Spleen (tissue), 11 donors: Measurements from ENCODE around the gene ODAD3. TPM values are rescaled to one million over a fixed set of nuclear protein-coding genes. Genes with fewer than 3 reads are reported as not detected.

Experiments used
- DNase-seq: peaks from one replicate; pipeline ENCODE4 v3.0.0-alpha.2; 2020
- H3K27ac ChIP-seq, 8 donors: fragments of 200-600 bp; sonication (generic) in 7 of 8; 1 replicate in 4 of 8; 2 replicates in 4 of 8; pipeline versions ENCODE4 v1.5.0 to v1.8.0; 2016 to 2021; ENCODE audit warnings: inconsistent platforms in 4 of 8, mild to moderate bottlenecking in 4 of 8, moderate library complexity in 1 of 8
- H3K27me3 ChIP-seq, 7 donors: fragments of 200-600 bp; sonication (generic) in 6 of 7; replicated peaks in 1 of 7; 1 replicate in 4 of 7; 2 replicates in 3 of 7; pipeline versions ENCODE4 v1.5.0 to v1.8.0; 2016 to 2021; ENCODE audit warnings: inconsistent platforms in 3 of 7, mild to moderate bottlenecking in 1 of 7
- H3K36me3 ChIP-seq, 6 donors: fragments of 200-600 bp; sonication (generic) in 5 of 6; 1 replicate in 4 of 6; 2 replicates in 2 of 6; pipeline versions ENCODE4 v1.5.0 to v1.8.0; 2016 to 2021; ENCODE audit warnings: inconsistent platforms in 2 of 6
- H3K4me1 ChIP-seq, 6 donors: fragments of 200-600 bp; sonication (generic) in 5 of 6; 1 replicate in 3 of 6; 2 replicates in 3 of 6; pipeline versions ENCODE4 v1.5.0 to v1.8.0; 2016 to 2021; ENCODE audit warnings: inconsistent platforms in 3 of 6
- H3K4me3 ChIP-seq, 8 donors: fragments of 200-600 bp; sonication (generic) in 7 of 8; 1 replicate in 4 of 8; 2 replicates in 4 of 8; pipeline versions ENCODE4 v1.5.0 to v1.8.0; 2016 to 2021; ENCODE audit warnings: inconsistent platforms in 4 of 8, mild to moderate bottlenecking in 4 of 8, moderate library complexity in 2 of 8
- H3K9me3 ChIP-seq, 8 donors: fragments of 200-600 bp; sonication (generic) in 7 of 8; 1 replicate in 4 of 8; 2 replicates in 4 of 8; pipeline versions ENCODE4 v1.5.0 to v1.8.0; 2016 to 2021; ENCODE audit warnings: inconsistent platforms in 4 of 8
- CTCF ChIP-seq, 11 experiments: fragments of 200-600 bp in 7 of 11; fragments of 450-650 bp in 4 of 11; sonication (generic) in 4 of 11; IDR thresholded peaks in 8 of 11; conservative IDR thresholded peaks in 3 of 11; 1 replicate in 7 of 11; 2 replicates in 4 of 11; pipeline versions ENCODE4 v1.4.0 to v1.8.0; 2016 to 2021; ENCODE audit warnings: antibody characterized with exemption in 11 of 11, inconsistent platforms in 4 of 11, mild to moderate bottlenecking in 1 of 11
- POLR2A ChIP-seq, 3 donors: fragments of 450-650 bp; IDR thresholded peaks; one replicate each; pipeline ENCODE4 v1.5.1; 2017; ENCODE audit warnings: antibody characterized with exemption in 3 of 3, mild to moderate bottlenecking in 1 of 3
- POLR2AphosphoS5 ChIP-seq, 3 donors: sonication (generic); formaldehyde crosslinking; IDR thresholded peaks; one replicate each; pipeline ENCODE4 v1.5.1; 2017; ENCODE audit warnings: antibody characterized with exemption in 3 of 3
- WGBS, 5 donors: extraction: QIAGEN DNeasy Blood & Tissue Kit in 3 of 5; methylation state at CpG; one replicate each; pipeline versions ENCODE4 v1.1.5 to v1.1.7; 2013 to 2018; 5-methylcytosine and 5-hydroxymethylcytosine counted together
- intact Hi-C: fragments of 100-400 bp; cut with DNase I; formaldehyde crosslinking; loops from one replicate; pipeline ENCODE4 v1.15.0; 2023; ENCODE audit warnings: low total_unique reads
- polyA plus RNA-seq, 3 donors: library from polyadenylated mRNA; stranded (reverse); fragments of 200-250 nt; gene quantifications; one replicate each; pipeline ENCODE4 v1.2.1, GENCODE V29; 2013
- total RNA-seq, 7 donors: library from RNA; depleted of rRNA in 3 of 7; stranded (reverse); fragments of >200 nt in 3 of 7; fragmentation: NEBNext Ultra II Directional in 4 of 7; extraction: Animal tissue kit (Norgen Biotek cat#: 25700) in 4 of 7; gene quantifications; one replicate each; pipeline versions ENCODE4 v1.1.0 to v1.2.1, GENCODE V29; 2016 to 2021
- donor health status: healthy with polysubstance abuse.
- donor health status: DM: no; HTN: no; CAD: no; lungs with moderate emphysema.
- donor health status: DM: no; HTN: no; CAD: no.
- donor health status: Bipolar disorder and iron deficiency.
- donor health status: healthy.
- donor health status: DM: no; HTN: no; CAD: no.
- donor health status: DM: yes; HTN: yes; CAD: no.

ODAD3 gene
- total and polyA plus RNA-seq, 10 donors: 0.23 to 2.3 (median 1.3) TPM

GRCh38 chr19:11452620-11453310 is 17.8 kb upstream of the ODAD3 start:
- TF ChIP-seq POLR2A (IDR thresholded peaks at IDR 0.05) (no peak), POLR2AphosphoS5 (IDR thresholded peaks at IDR 0.05) (no peak), CTCF (IDR thresholded peaks at IDR 0.05 in 8 of 11, conservative IDR thresholded peaks at IDR 0.05 in 3 of 11) (no peak)
- no peak for DNase-seq
- Histone ChIP-seq H3K27me3 (peaks cover 0 to 11% (median 0%) of the 10 kb centered on the region in 7 donors), H3K36me3 (peaks cover 4 to 35% (median 32%) of the 10 kb centered on the region in 6 donors), H3K27ac (no peak overlapping the region), H3K4me1 (peaks cover 0 to 7% (median 3%) of the 10 kb centered on the region in 6 donors), H3K9me3 (no peaks in the 10 kb centered on the region), H3K4me3 (no peak overlapping the region)
- WGBS, 5 donors: 76 to 88% (median 80%) methylated on average over 30 to 33 of the region's 33 CpGs
- intact Hi-C loops: no loop called here

GRCh38 chr19:11451871-11452619 is 17.1 kb upstream of the ODAD3 start:
- no peak overlapping the region for H3K27ac ChIP-seq
- peaks cover 4 to 42% (median 39%) of the 10 kb centered on the region in 6 donors for H3K36me3 ChIP-seq
- TF ChIP-seq POLR2AphosphoS5 (IDR thresholded peaks at IDR 0.05): no peak
- TF ChIP-seq POLR2A (IDR thresholded peaks at IDR 0.05): no peak
- TF ChIP-seq CTCF (IDR thresholded peaks at IDR 0.05 in 8 of 11, conservative IDR thresholded peaks at IDR 0.05 in 3 of 11): no peak
- no peak overlapping the region for H3K4me3 ChIP-seq
- 53 to 70% (median 57%) methylated on average over 25 of the region's 25 CpGs for WGBS, 5 donors
- intact Hi-C loops: no loop called here
- peaks cover 0 to 11% (median 0%) of the 10 kb centered on the region in 7 donors for H3K27me3 ChIP-seq
- peaks cover 0 to 7% (median 3%) of the 10 kb centered on the region in 6 donors for H3K4me1 ChIP-seq
- H3K9me3 ChIP-seq: no peaks in the 10 kb centered on the region
- DNase-seq: no peak

- intact Hi-C loops: no loop called here
- TF ChIP-seq POLR2AphosphoS5 (IDR thresholded peaks at IDR 0.05) (no peak), POLR2A (IDR thresholded peaks at IDR 0.05) (no peak), CTCF (IDR thresholded peaks at IDR 0.05 in 8 of 11, conservative IDR thresholded peaks at IDR 0.05 in 3 of 11) (no peak)
- WGBS, 5 donors: 55 to 71% (median 65%) methylated on average over 12 to 13 of the region's 13 CpGs
These were observed 16.5 kb upstream of the ODAD3 start for GRCh38 chr19:11451327-11451870.

More at GRCh38 chr19:11451327-11451870, 16.5 kb upstream of the ODAD3 start:
- Histone ChIP-seq H3K27ac (no peak overlapping the region), H3K27me3 (peaks cover 0 to 11% (median 0%) of the 10 kb centered on the region in 7 donors), H3K9me3 (no peaks in the 10 kb centered on the region), H3K4me1 (peaks cover 0 to 11% (median 3%) of the 10 kb centered on the region in 6 donors), H3K4me3 (no peak overlapping the region), H3K36me3 (peaks cover 4 to 48% (median 45%) of the 10 kb centered on the region in 6 donors)
- no peak for DNase-seq
